Measurements from ENCODE around the gene CARD9.

Gene CARD9

DNA sequence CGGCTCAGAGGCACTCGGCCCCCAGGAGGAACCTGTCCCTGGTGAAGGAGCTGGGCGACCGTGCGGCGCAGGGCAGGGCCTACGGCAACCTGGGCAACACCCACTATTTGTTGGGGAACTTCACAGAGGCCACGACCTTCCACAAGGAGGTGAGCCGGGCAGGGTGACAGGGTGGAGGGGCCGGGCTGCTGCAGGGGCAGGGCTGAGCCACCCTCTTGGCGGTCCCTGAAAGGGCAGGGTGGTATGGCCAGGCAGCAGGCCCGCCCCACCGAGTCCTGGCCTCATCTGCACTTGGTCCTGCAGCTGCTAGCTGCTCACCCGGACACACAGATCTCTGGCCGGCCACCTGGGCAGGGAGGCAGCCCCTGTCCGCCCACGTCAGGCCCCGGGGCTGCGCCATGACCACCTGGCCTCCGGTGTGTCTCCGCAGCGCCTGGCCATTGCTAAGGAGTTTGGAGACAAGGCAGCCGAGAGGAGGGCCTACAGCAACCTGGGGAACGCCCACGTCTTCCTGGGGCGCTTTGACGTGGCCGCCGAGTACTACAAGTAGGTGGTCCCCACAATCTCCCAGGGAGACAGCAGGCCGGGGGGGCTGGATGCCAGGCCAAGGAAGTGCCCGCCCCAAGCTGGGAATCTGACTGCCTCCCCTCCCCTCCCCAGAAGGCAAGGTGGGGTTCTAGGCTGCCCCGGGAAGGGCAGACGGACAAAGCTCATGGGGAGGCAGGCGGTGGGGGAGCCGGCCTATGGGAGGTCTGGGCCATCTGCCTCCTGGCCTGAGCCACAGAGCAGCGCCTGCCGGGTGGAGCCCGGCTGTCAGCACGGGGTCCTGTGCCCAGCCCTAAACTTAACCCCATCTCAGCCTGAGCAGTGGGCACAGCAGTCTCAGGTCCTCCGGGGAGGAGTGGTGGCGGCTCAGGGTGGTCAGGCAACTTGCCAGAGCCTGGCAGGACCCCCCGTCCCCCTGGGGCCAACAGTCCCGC, 35.8 kb downstream of the CARD9 start:
- TF ChIP-seq, protein P1, sequence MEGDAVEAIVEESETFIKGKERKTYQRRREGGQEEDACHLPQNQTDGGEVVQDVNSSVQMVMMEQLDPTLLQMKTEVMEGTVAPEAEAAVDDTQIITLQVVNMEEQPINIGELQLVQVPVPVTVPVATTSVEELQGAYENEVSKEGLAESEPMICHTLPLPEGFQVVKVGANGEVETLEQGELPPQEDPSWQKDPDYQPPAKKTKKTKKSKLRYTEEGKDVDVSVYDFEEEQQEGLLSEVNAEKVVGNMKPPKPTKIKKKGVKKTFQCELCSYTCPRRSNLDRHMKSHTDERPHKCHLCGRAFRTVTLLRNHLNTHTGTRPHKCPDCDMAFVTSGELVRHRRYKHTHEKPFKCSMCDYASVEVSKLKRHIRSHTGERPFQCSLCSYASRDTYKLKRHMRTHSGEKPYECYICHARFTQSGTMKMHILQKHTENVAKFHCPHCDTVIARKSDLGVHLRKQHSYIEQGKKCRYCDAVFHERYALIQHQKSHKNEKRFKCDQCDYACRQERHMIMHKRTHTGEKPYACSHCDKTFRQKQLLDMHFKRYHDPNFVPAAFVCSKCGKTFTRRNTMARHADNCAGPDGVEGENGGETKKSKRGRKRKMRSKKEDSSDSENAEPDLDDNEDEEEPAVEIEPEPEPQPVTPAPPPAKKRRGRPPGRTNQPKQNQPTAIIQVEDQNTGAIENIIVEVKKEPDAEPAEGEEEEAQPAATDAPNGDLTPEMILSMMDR (IDR thresholded peaks at IDR 0.05; ENCODE audit: low read depth, low read length, missing control alignments) = no peak
- in situ Hi-C loops (cut with HindIII; ENCODE audit: low sequenced_read_pairs) = no loop called here
- no peak overlapping the region for H3K4me3 ChIP-seq (ENCODE audit: low read depth, low read length)
- DNase-seq (ENCODE audit: low read depth) = no peak

DNA sequence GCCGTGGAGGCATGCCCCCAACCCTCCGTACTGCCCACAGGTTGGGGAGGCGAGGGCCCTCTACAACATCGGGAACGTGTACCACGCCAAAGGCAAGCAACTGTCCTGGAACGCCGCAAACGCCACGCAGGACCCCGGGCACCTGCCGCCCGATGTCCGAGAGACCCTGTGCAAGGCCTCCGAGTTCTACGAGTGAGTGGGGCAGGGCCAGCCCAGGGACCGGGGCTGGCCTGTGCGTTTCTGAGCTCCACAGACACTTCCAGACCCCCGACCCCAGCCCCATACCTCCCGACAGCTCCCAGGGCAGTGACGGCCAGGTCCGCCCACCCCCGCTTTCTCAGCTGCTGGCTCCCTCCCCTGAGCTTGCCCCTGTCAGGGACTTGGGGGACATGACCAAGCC, 36.6 kb downstream of the CARD9 start:
- TF ChIP-seq, protein P1 (IDR thresholded peaks at IDR 0.05; ENCODE audit: low read depth, low read length, missing control alignments) = no peak
- H3K4me3 ChIP-seq (ENCODE audit: low read depth, low read length) = no peak overlapping the region
- in situ Hi-C loops (cut with HindIII; ENCODE audit: low sequenced_read_pairs) = no loop called here
- DNase-seq (ENCODE audit: low read depth) = no peak

DNA sequence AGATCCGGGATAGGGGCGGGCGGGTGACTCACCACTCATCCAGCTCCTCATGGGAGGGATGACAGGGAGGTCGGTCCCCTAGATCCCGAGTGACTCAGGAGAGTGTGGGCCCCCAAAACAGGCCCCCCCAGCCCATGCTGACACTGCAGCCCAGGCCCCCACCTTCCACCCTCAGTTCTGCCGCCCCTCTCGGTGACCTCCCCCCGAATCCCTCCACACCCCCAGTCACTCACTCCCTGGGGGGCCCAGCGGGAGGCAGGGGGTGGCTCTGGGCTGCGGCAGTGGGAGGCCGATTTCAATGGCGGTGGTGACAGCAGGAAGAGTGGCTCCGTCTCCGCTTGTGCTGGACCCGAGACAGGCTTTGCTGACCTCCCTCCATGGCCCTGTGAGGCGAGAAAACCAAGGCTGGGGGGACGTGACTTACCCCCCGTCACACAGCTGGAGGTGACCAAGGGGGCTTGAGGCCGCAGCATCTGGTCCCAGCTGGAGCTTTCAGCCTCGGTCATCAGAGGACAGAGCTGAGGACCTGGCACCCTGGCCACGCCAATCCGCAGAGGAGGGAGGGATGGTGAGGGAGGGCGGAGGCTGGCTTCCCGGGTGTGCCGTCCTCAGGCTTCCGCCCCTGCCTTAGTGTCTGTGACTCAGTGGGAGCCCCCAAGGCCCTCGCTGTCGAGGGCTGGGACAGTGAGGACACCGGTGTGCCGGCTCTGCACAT, 37.2 kb downstream of the CARD9 start:
- TF ChIP-seq, protein P1 (IDR thresholded peaks at IDR 0.05; ENCODE audit: low read depth, low read length, missing control alignments) = no peak
- no peak overlapping the region for H3K4me3 ChIP-seq (ENCODE audit: low read depth, low read length)
- no peak for DNase-seq (ENCODE audit: low read depth)
- in situ Hi-C loops (cut with HindIII; ENCODE audit: low sequenced_read_pairs) = no loop called here

DNA sequence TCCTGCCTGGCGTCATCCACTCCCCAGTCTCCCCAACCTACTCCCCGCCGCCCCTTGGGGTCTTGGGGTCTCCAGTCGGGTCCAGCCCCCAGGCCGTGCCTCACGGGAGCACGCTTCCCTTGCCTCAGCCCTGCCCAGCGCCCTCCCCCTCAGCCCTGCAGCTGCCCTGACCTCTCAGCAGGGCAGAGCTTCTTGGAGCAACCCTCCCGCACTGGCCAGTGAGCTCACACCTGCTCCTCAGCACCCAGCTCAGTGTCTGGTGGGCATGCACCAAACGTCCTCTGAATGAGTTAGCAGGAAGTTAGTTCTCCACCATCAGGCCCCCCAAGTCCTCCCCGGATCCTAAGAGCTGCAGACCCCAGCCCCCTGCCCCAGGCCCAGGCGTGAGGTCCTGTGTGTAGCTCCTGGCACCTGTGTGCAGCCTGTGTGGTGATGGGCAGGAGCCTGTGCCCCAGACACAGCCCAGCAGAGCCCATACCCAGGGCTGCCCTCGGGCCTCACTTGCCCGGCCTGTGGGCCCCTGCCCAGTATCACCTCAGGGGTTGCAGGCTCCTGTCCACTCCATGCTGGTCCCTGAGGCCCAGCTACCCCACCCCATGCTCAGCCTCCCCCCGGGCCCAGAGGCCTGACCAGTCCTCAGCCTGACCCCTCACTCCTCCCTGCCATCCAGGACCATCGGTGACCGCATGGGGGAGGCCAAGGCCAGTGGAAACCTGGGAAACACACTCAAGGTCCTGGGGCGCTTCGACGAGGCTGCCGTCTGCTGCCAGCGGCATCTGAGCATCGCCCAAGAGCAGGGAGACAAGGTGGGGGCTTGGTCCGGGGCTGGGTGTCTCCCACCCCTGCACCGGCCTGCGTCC, 37.9 kb downstream of the CARD9 start:
- no peak overlapping the region for H3K4me3 ChIP-seq (ENCODE audit: low read depth, low read length)
- in situ Hi-C loops (cut with HindIII; ENCODE audit: low sequenced_read_pairs) = no loop called here
- DNase-seq (ENCODE audit: low read depth) = no peak
- TF ChIP-seq, protein P1 (IDR thresholded peaks at IDR 0.05; ENCODE audit: low read depth, low read length, missing control alignments) = no peak

DNA sequence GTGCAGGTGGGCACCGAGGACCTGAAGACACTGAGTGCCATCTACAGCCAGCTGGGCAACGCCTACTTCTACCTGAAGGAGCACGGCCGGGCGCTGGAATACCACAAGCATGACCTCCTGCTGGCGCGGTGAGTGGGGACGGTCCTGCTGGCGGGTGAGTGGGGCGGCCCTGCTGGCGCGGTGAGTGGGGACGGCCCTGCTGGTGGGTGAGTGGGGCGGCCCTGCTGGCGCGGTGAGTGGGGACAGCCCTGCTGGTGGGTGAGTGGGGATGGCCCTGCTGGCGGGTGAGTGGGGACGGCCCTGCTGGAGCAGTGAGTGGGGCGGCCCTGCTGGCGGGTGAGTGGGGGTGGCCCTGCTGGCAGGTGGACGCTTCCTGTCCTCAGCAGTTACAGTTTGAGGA, 38.9 kb downstream of the CARD9 start:
- TF ChIP-seq, protein P1 (IDR thresholded peaks at IDR 0.05; ENCODE audit: low read depth, low read length, missing control alignments) = no peak
- no peak overlapping the region for H3K4me3 ChIP-seq (ENCODE audit: low read depth, low read length)
- no peak for DNase-seq (ENCODE audit: low read depth)
- in situ Hi-C loops (cut with HindIII; ENCODE audit: low sequenced_read_pairs) = no loop called here

DNA sequence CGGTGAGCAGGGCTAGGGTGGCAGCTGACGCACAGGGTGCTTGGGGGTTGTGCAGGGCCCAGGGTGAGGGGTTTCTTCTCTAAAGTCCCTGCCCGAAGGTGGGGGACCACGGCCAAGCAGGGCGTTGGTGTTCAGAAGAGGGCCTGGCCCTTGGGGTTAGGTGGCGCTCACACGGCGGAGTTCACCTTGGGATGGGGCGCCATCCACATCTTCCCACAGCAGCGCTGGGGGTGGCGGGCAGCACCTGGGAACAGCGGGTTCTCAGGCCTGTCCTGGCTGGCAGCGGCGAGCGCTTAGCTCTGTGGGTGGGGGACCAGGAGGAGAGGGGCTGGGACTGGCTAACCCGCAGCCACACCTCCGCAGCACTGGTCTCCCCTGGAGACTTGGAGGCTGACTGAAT, 40.0 kb downstream of the CARD9 start:
- DNase-seq (ENCODE audit: low read depth) = no peak
- H3K4me3 ChIP-seq (ENCODE audit: low read depth, low read length) = no peak overlapping the region
- TF ChIP-seq, protein P1 (IDR thresholded peaks at IDR 0.05; ENCODE audit: low read depth, low read length, missing control alignments) = no peak
- in situ Hi-C loops (cut with HindIII; ENCODE audit: low sequenced_read_pairs) = no loop called here
